Heart right ventricle (tissue), 16 donors: Measurements from ENCODE around the gene MYLK. TPM values are rescaled to one million over a fixed set of nuclear protein-coding genes. Genes with fewer than 3 reads are reported as not detected.

Experiments used
- ATAC-seq, 8 donors: fragments of 200-7000 bp; cut with Tn5 transposase; one replicate each; pipeline ENCODE4 v1.9.1; 2020; ENCODE audit warnings: mild to moderate bottlenecking in 8 of 8, moderate library complexity in 8 of 8, moderate number of reproducible peaks in 1 of 8
- DNase-seq, 2 donors: peaks; one replicate each; pipeline ENCODE4 v3.0.0-alpha.2; 2020
- H3K27ac ChIP-seq, 10 donors: fragments of 200-600 bp; sonication (generic) in 2 of 10; one replicate each; pipeline versions ENCODE4 v1.5.0 to v1.8.0; 2020 to 2022; ENCODE audit warnings: mild to moderate bottlenecking in 3 of 10
- H3K27me3 ChIP-seq, 7 donors: fragments of 200-600 bp; one replicate each; pipeline ENCODE4 v1.8.0; 2021 to 2022; ENCODE audit warnings: mild to moderate bottlenecking in 2 of 7
- H3K36me3 ChIP-seq, 9 donors: fragments of 200-600 bp; sonication (generic) in 1 of 9; one replicate each; pipeline versions ENCODE4 v1.5.0 to v1.8.0; 2020 to 2022; ENCODE audit warnings: mild to moderate bottlenecking in 2 of 9
- H3K4me1 ChIP-seq, 9 donors: fragments of 200-600 bp; sonication (generic) in 1 of 9; one replicate each; pipeline versions ENCODE4 v1.5.0 to v1.8.0; 2020 to 2022; ENCODE audit warnings: mild to moderate bottlenecking in 4 of 9
- H3K4me3 ChIP-seq, 10 donors: fragments of 200-600 bp; sonication (generic) in 2 of 10; one replicate each; pipeline versions ENCODE4 v1.5.0 to v1.8.0; 2020 to 2022; ENCODE audit warnings: mild to moderate bottlenecking in 7 of 10, moderate library complexity in 2 of 10
- H3K9me3 ChIP-seq, 11 donors: fragments of 200-600 bp in 10 of 11; sonication (generic) in 2 of 11; one replicate each; pipeline versions ENCODE4 v1.5.0 to v1.8.0; 2013 to 2022; ENCODE audit warnings: mild to moderate bottlenecking in 2 of 11, control low read depth in 1 of 11, moderate library complexity in 1 of 11
- CTCF ChIP-seq, 9 donors: fragments of 200-600 bp; sonication (generic) in 2 of 9; IDR thresholded peaks; one replicate each; pipeline versions ENCODE4 v1.5.0 to v1.8.0; 2021 to 2022; ENCODE audit warnings: antibody characterized with exemption in 9 of 9, mild to moderate bottlenecking in 5 of 9, moderate library complexity in 1 of 9
- WGBS, 2 donors: extraction: QIAGEN DNeasy Blood & Tissue Kit; methylation state at CpG; one replicate each; pipeline ENCODE4 v1.1.7; 2013; ENCODE audit warnings: inconsistent platforms in 1 of 2; 5-methylcytosine and 5-hydroxymethylcytosine counted together
- intact Hi-C, 10 donors: fragments of 100-400 bp; cut with DNase I; formaldehyde crosslinking; loops; one replicate each; pipeline versions ENCODE4 v1.11.1 to v1.14.2; 2022
- polyA plus RNA-seq, 2 donors: library from polyadenylated mRNA; stranded (reverse); fragments of 200-250 nt; gene quantifications; one replicate each; pipeline ENCODE4 v1.2.3, GENCODE V29; 2013
- total RNA-seq, 10 donors: library from RNA; stranded (reverse); fragmentation: NEBNext Ultra II Directional in 3 of 10; extraction: Animal tissue kit (Norgen Biotek cat#: 25700) in 3 of 10; gene quantifications; one replicate each; pipeline versions ENCODE4 v1.2.1 to v1.2.4, GENCODE V29; 2021 to 2023
- donor health status: Arrhythmogenic right ventricular cardiomyopathy.
- donor health status: ischemic (EF 13 %, LVEDD 7.1; RV severe dilation, severe dysfunction).
- donor health status: healthy with polysubstance abuse.
- donor health status: DM: no; HTN: yes; CAD: no.
- donor health status: DM: no; HTN: no; CAD: no.
- donor health status: ischemic (EF 25% LVEDD 6.9; RV normal size, moderate dysfunction).
- donor health status: ischemic (EF 25% LVEDD 5.7; RV mildly dilated, moderate dysfunction).
- donor health status: healthy.
- donor health status: DM: yes; HTN: yes; CAD: no.
- donor health status: Ischemic cardiomyopathy.
- donor health status: ischemic (EF 35%, LVEDD 5.7; RV mildly dilated, moderate dysfunction).
- donor health status: nonischemic (EF 11% LVEDD 7.7; RV severe dilation, severe dysfunction).
- donor health status: DM: yes; HTN: yes; CAD: no.
- donor health status: PGD.
- donor health status: ischemic (EF 29% LVEDD 5.4; RV normal size, mild dysfunction).
- donor health status: nonischemic (EF 23%, LVEDD 6.1; RV moderate dilation, normal function).

Gene MYLK
- total and polyA plus RNA-seq, 12 donors: 5.6 to 20.6 (median 11.6) TPM

DNA sequence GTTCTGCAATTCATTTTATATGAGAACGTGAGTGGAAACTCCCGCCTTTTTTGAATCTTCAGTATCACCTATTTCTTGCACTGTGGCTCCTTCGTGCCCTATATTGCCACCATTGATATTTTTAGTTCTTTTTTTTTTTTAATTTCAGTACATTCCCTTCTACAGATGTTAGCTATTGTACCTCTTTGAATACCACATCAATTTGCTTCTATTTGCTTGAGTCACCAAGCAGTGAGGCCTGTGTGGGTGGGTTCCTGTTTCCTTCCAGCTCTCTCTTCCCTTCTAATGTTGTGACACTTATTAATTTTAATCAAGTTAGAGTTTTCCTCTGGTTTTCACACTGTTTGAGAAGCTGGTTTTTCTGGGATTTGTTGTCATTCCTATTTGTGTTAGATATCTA is 308.0 kb downstream of the MYLK start:
- ATAC-seq: no peak
- H3K4me3 ChIP-seq: no peak overlapping the region
- WGBS, 2 donors: 86 to 88% methylated on average over 3 of the region's 3 CpGs

DNA sequence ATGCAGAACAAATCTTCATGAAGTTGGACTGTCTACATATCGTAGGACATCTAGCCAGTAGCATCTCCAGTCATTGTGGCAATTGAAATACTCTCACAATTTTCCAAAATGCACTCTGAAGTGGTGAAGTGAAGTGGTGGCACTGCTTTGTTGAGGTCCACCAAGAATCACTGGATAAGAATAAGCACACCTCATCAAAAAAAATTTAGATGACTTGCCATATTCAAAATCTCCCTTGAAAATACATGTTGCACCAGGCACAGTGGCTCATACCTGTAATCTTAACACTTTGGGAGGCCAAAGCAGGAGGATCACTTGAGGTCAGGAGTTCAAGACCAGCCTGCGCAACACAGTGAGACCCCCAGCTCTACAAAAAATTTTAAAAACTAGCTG is 312.2 kb downstream of the MYLK start:
- 76 to 97% methylated on average over 2 of the region's 2 CpGs for WGBS, 2 donors
- Histone ChIP-seq H3K27me3 (no peaks in the 10 kb centered on the region), H3K4me1 (peaks cover 0 to 16% (median 0%) of the 10 kb centered on the region in 9 donors), H3K4me3 (no peak overlapping the region), H3K9me3 (no peaks in the 10 kb centered on the region), H3K36me3 (peaks cover 0 to 34% (median 0%) of the 10 kb centered on the region in 9 donors), H3K27ac (no peak overlapping the region)
- ATAC-seq (no peak), DNase-seq (no peak)
- no peak for TF ChIP-seq CTCF (IDR thresholded peaks at IDR 0.05)
- intact Hi-C loops: no loop called here

More for the DNA sequence above, 308.0 kb downstream of the MYLK start:
- TF ChIP-seq CTCF (IDR thresholded peaks at IDR 0.05): no peak
- Histone ChIP-seq H3K9me3 (no peaks in the 10 kb centered on the region), H3K36me3 (peaks cover 0 to 68% (median 0%) of the 10 kb centered on the region in 9 donors), H3K27ac (peak overlapping the region in 1 of 10 donors; percentile 34), H3K27me3 (no peaks in the 10 kb centered on the region), H3K4me1 (peaks cover 0 to 16% (median 0%) of the 10 kb centered on the region in 9 donors)
- DNase-seq: no peak
- intact Hi-C loops: no loop called here

GRCh38 chr3:123571264-123571972 is 312.7 kb downstream of the MYLK start:
- Histone ChIP-seq H3K9me3 (no peaks in the 10 kb centered on the region), H3K4me3 (no peak overlapping the region), H3K27me3 (no peaks in the 10 kb centered on the region), H3K4me1 (peaks cover 0 to 12% (median 0%) of the 10 kb centered on the region in 9 donors), H3K27ac (no peak overlapping the region), H3K36me3 (peaks cover 0 to 32% (median 0%) of the 10 kb centered on the region in 9 donors)
- DNase-seq: no peak
- TF ChIP-seq CTCF (IDR thresholded peaks at IDR 0.05): no peak
- ATAC-seq: peak in 1 of 8 donors; percentile 42
- 36 to 68% methylated on average over 4 of the region's 4 CpGs for WGBS, 2 donors
- intact Hi-C loops: no loop called here

DNA sequence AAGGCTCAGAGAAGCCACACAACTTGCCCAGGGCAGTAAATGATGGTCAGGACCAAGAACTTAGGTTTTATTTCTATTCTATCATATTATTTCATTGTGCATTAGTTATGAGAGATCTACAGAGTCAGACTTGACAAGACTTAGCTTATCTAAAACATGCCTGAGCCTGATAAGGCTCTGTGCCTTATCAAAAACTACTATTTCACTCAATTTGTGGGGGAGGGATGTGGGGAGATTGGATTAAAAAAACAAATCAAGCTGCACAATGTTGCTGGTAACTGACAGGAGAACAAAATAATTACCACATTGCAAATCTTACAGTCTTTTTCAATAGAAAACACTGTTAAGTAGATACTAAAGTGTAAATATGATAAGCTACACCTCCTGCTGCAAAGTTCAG is 315.3 kb downstream of the MYLK start:
- Histone ChIP-seq H3K4me3 (no peak overlapping the region), H3K36me3 (peaks cover 0 to 38% (median 0%) of the 10 kb centered on the region in 9 donors), H3K9me3 (no peaks in the 10 kb centered on the region), H3K27me3 (no peaks in the 10 kb centered on the region), H3K27ac (no peak overlapping the region), H3K4me1 (peaks cover 0 to 6% (median 0%) of the 10 kb centered on the region in 9 donors)
- TF ChIP-seq CTCF (IDR thresholded peaks at IDR 0.05): no peak
- ATAC-seq (no peak), DNase-seq (no peak)
- intact Hi-C loops: no loop called here
